ENCODE data around the gene BUB1. TPM values are rescaled to one million over a fixed set of nuclear protein-coding genes. Genes with fewer than 3 reads are reported as not detected.
A peak's percentile ranks its signal among the peaks of the same experiment; 100 is the strongest.

The BUB1 gene
- total RNA-seq, 4 donors from 2014 or later: 1.2 to 7.7 (median 3.2) TPM

DNA sequence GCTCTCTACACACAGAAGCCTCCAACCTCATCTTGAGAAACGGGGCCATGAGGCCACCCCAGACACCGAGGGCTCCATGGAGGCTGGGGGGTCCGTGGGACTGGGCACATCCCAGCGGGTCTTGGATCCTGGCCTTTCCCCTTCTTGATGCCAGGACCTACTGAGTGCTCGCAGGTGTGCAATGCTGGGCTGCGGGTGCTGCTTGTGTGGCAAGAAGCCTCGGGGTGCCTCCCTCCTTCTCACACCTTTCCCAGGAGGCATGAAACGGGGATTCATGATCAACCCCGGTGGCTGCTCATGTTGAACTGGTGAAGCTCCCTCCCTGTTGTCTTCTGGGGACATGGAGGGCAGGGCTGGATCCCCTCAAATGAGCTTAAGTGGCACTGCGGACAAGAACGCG lies 2.0 kb upstream of the BUB1 start:
- WGBS: 84% methylated on average over 12 of the region's 12 CpGs
- H3K27me3 ChIP-seq: no peaks in the 10 kb centered on the region
- no peak for DNase-seq (ENCODE audit: low spot score in 2 of 2)

DNA sequence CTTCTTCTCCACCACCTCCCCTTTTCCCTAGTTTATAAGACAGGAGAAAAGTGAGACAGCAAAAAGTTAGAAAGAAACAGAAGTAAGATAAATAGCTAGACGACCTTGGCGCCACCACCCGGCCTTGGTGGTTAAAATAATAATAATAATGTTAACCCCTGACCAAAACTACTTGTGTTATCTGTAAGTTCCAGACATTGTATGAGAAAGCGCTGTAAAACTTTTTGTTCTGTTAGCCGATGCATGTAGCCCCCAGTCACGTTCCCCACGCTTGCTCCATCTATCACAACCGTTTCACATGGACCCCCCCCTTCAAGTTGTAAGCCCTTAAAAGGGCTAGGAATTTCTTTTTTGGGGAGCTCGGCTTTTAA lies 1.5 kb upstream of the BUB1 start:
- Histone ChIP-seq H3K4me3 (peak overlapping the region; percentile 87), H3K4me1 (peaks cover 20% of the 10 kb centered on the region), H3K36me3 (no peaks in the 10 kb centered on the region), H3K9me3 (no peaks in the 10 kb centered on the region), H3K27ac (no peak overlapping the region), H3K27me3 (no peaks in the 10 kb centered on the region)
- WGBS: 40% methylated on average over 9 of the region's 9 CpGs
- TF ChIP-seq EP300 (IDR thresholded peaks at IDR 0.05) (no peak), POLR2A (IDR thresholded peaks at IDR 0.05) (no peak)
- TF ChIP-seq, protein P1, sequence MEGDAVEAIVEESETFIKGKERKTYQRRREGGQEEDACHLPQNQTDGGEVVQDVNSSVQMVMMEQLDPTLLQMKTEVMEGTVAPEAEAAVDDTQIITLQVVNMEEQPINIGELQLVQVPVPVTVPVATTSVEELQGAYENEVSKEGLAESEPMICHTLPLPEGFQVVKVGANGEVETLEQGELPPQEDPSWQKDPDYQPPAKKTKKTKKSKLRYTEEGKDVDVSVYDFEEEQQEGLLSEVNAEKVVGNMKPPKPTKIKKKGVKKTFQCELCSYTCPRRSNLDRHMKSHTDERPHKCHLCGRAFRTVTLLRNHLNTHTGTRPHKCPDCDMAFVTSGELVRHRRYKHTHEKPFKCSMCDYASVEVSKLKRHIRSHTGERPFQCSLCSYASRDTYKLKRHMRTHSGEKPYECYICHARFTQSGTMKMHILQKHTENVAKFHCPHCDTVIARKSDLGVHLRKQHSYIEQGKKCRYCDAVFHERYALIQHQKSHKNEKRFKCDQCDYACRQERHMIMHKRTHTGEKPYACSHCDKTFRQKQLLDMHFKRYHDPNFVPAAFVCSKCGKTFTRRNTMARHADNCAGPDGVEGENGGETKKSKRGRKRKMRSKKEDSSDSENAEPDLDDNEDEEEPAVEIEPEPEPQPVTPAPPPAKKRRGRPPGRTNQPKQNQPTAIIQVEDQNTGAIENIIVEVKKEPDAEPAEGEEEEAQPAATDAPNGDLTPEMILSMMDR (IDR thresholded peaks at IDR 0.05): no peak
- DNase-seq (ENCODE audit: low spot score in 2 of 2): no peak

More for the DNA sequence above, 2.0 kb upstream of the BUB1 start:
- TF ChIP-seq POLR2AphosphoS5 (IDR thresholded peaks at IDR 0.05) (no peak), EP300 (IDR thresholded peaks at IDR 0.05) (no peak), POLR2A (IDR thresholded peaks at IDR 0.05) (no peak)
- TF ChIP-seq, protein P1 (IDR thresholded peaks at IDR 0.05): no peak
- Histone ChIP-seq H3K27ac (no peak overlapping the region), H3K9me3 (no peaks in the 10 kb centered on the region), H3K36me3 (no peaks in the 10 kb centered on the region), H3K4me1 (peaks cover 20% of the 10 kb centered on the region), H3K4me3 (no peak overlapping the region)

DNA sequence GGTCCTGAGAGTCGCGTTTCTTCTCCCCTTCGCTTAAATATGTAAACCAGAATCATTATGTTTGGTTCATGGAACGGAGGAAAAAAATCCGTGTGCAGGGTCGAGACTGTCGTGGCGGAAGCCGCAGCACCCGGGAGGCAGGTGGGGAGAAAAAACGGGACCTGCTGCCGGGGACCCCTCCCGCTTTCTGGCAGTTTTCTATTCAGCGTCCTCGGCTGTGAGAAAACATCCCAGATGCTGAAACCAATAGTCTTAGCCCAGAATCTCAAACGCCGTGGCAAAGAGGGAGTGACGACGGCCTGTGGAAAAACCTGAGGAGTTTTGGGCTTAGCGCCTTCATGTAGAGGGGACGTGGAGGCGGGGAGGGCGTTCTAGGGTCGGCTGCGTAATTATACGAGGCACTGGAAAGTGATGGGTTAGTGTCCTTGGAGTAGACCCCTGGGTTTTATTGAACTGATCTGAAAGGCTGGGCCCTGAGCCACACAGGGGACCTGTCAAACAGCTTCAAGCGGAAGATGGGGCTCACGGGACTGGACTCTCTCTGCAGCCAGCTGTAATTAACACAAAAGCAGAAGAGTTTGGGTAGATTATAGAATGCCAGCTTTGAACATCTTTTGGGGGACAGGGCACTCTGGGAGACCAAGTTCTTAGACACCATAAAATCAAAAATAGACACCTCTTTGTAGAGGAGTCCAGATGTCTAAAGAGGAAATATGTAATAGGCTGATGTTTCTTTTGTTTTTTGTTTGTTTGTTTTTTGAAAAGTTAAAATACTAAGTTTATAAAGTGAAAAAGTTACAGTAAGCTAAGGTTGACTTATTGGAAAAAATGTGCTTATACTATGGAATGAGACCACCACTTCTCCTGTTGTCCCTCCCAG lies 834 bp upstream of the BUB1 start:
- under 1% methylated on average over 27 of the region's 28 CpGs for WGBS
- Histone ChIP-seq H3K27ac (peak overlapping the region; percentile 49), H3K27me3 (no peaks in the 10 kb centered on the region), H3K36me3 (no peaks in the 10 kb centered on the region), H3K4me3 (peak overlapping the region; percentile 87), H3K4me1 (peaks cover 20% of the 10 kb centered on the region), H3K9me3 (no peaks in the 10 kb centered on the region)
- DNase-seq (ENCODE audit: low spot score in 2 of 2): peak in 1 of 2 donors; percentile 63
- TF ChIP-seq, protein P1 (IDR thresholded peaks at IDR 0.05): no peak
- TF ChIP-seq POLR2AphosphoS5 (IDR thresholded peaks at IDR 0.05) (no peak), POLR2A (IDR thresholded peaks at IDR 0.05) (no peak), EP300 (IDR thresholded peaks at IDR 0.05) (no peak)

DNA sequence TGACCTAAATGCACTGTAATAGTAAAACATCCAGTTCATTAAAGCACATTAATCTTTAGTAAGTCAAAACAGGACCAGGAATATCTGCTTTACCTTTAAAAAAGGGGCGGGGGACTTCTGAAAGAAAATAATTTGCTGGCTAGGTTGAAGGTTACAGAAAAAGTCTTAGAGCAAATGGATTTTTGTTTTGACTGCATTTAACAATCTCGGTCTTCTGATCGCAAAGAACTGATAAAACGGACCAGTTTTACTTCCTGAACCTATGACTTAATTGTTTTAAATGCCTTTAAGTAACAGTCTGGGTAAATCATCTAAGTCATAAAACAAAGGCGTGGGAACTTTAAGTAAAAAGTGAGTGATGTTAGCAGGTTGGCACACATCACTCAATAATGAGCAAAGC lies 783 bp downstream of the BUB1 start:
- Histone ChIP-seq H3K36me3 (no peaks in the 10 kb centered on the region), H3K4me1 (peaks cover 20% of the 10 kb centered on the region), H3K4me3 (peak overlapping the region; percentile 87), H3K27me3 (no peaks in the 10 kb centered on the region), H3K9me3 (no peaks in the 10 kb centered on the region), H3K27ac (no peak overlapping the region)
- DNase-seq (ENCODE audit: low spot score in 2 of 2): no peak
- TF ChIP-seq, protein P1 (IDR thresholded peaks at IDR 0.05): no peak
- WGBS: 13% methylated on average over 5 of the region's 5 CpGs

DNA sequence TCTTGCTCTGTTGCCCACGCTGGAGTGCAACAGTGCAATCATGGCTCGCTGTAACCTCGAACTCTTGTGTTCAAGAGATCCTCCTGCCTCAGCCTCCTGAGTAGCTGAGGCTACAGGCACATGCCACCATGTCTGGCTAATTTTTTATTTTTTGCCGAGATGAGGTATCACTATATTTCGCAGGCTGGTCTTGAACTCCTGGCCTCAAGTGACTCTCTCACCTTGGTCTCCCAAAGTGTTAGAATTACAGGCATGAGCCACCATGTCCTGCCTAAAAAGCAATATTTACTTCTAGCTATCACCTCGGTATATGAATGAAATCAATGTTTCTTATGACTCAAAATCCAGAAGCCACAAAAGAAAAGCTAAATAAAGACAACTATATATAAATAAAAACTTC lies 2.2 kb downstream of the BUB1 start:
- TF ChIP-seq POLR2AphosphoS5 (IDR thresholded peaks at IDR 0.05): no peak
- TF ChIP-seq EP300 (IDR thresholded peaks at IDR 0.05): no peak
- TF ChIP-seq POLR2A (IDR thresholded peaks at IDR 0.05): no peak
- TF ChIP-seq, protein P1 (IDR thresholded peaks at IDR 0.05): no peak
- Histone ChIP-seq H3K27ac (no peak overlapping the region), H3K4me1 (peaks cover 20% of the 10 kb centered on the region), H3K9me3 (no peaks in the 10 kb centered on the region), H3K27me3 (no peaks in the 10 kb centered on the region), H3K4me3 (no peak overlapping the region), H3K36me3 (no peaks in the 10 kb centered on the region)
- DNase-seq (ENCODE audit: low spot score in 2 of 2): no peak
- 84% methylated on average over 6 of the region's 6 CpGs for WGBS
